ENCODE data around the gene PTPN22.
A peak's percentile ranks its signal among the peaks of the same experiment; 100 is the strongest.

The PTPN22 gene

DNA sequence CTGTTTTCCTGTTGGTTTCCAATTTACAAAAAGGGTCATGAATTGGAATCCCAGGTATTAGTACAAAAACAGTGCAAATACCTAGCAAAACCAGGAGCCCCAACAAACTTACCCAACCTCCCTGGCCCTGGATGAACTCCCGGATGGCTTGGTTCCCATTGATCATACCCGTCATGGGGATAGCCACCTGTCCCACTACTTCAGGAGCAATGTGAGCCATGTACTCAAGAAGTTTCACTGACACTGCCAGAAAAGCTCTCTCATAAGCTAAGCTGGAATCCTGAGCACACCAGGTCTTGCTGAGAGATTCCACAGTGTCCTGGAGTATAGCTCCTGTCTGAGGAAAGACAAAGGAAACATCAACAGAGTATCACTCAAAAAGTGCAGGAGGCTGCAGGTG lies 10.1 kb upstream of the PTPN22 start:
- no peak for TF ChIP-seq CTCF (IDR thresholded peaks at IDR 0.05)

DNA sequence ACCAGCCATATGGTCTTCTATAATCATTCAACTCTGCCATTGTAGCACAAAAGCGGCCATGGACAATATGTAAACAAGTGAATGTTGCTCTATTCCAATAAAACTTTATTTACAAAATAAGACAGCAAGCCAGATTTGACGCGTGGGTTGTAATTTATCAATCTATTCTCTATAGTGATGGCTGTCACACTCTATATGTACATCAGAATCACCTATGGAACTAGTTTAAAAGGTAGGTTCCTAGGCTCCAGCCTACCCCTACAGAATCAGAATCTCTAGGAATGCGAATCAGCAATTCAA lies 8.2 kb upstream of the PTPN22 start:
- TF ChIP-seq CTCF (IDR thresholded peaks at IDR 0.05) = no peak

DNA sequence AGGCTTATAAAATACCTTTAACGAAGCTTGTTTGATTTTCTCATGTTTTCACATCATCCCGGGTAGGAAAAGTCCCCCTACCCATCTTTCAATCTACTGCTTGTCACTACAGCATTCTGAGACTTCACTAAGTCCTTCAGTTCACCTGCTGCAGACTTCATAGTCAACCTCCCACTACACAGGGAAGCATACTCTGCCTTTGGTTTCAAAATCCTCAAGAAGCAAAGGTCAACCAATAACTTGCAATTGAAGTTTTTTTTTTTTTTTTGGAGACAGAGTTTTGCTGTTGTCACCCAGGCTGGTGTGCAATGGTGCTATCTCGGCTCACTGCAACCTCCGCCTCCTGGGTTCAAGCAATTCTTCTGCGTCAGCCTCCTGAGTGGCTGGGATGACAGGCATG lies 4.7 kb upstream of the PTPN22 start:
- TF ChIP-seq CTCF (IDR thresholded peaks at IDR 0.05) = no peak

DNA sequence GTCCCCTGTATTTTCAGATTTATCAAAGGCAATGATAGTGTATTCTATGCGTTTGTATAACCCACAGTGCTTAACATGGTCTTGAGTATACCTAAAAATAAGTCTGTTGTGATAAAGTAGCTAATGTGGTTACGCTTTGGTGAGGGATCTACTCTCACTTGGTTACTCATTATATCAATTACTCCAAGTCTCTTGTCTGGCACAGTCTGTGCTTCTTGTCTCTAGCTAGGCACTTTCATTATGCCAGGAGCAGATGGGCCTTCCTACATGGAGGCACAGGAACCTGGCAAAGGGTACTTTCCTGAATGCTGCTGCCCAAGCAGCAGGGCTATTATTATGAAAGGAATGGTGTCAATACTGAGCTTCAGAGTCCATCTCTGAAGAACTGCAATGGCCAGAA lies 4.2 kb upstream of the PTPN22 start:
- TF ChIP-seq CTCF (IDR thresholded peaks at IDR 0.05) = no peak

- peak; percentile 34 for TF ChIP-seq CTCF (IDR thresholded peaks at IDR 0.05)
Measured at GRCh38 chr1:113874012-113874879, 2.7 kb upstream of the PTPN22 start.

DNA sequence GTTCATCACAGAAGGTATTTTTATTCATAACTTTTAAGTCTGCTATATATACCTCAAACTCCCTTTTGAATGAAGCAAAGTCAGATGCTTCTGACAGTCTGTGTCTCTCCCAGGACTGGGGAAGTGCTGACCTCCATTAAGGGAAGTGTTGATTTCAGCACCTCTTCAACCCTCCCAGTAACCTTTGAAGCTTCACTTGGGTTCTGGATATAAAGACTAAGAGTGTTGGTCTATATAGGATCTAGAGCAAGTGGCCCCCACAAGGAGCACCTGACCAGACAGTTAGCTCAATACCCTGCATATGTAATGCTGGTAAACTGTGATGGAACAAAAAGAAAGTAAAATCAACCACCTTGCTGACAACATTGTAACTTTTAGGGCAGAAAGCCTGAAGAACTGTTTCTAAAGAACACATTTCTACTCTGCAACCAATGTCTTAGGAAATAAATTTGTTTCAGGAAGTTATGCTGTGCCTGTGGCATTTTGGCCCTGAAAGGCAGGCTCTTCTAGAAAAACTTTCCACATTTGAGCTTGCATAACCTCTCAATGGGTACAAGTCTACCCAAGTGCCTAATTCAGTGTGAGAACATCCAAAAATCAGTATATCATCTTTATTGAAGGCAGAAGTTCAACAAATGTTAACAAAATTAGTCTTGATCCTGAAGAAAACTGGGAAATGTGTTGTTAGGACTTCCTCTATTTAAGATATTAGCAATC lies 865 bp upstream of the PTPN22 start:
- TF ChIP-seq CTCF (IDR thresholded peaks at IDR 0.05) = no peak

GRCh38 chr1:113870778-113871177 lies 734 bp downstream of the PTPN22 start:
- no peak for TF ChIP-seq CTCF (IDR thresholded peaks at IDR 0.05)
